ENCODE results near the gene INF2. TPM values are rescaled to one million over a fixed set of nuclear protein-coding genes. Genes with fewer than 3 reads are reported as not detected.

INF2 gene
- total RNA-seq, 1 donor from 2014 or later = 130 TPM

GRCh38 chr14:104703269-104703668 lies 13.9 kb downstream of the INF2 start:
- TF ChIP-seq CTCF (IDR thresholded peaks at IDR 0.05) = no peak
- Mint-ChIP-seq H3K4me1 (ENCODE audit: unreplicated experiment) (peaks cover 14% of the 10 kb centered on the region), H3K27me3 (ENCODE audit: unreplicated experiment) (no peaks in the 10 kb centered on the region), H3K9me3 (ENCODE audit: unreplicated experiment) (no peaks in the 10 kb centered on the region), H3K36me3 (ENCODE audit: unreplicated experiment) (peaks cover 5% of the 10 kb centered on the region), H3K4me3 (ENCODE audit: unreplicated experiment) (no peak overlapping the region), H3K27ac (ENCODE audit: unreplicated experiment) (no peak overlapping the region)
- DNase-seq (ENCODE audit: extremely low spot score, unreplicated experiment) = no peak

GRCh38 chr14:104704252-104704651 lies 14.8 kb downstream of the INF2 start:
- Mint-ChIP-seq H3K9me3 (ENCODE audit: unreplicated experiment) (no peaks in the 10 kb centered on the region), H3K27me3 (ENCODE audit: unreplicated experiment) (no peaks in the 10 kb centered on the region), H3K36me3 (ENCODE audit: unreplicated experiment) (peaks cover 5% of the 10 kb centered on the region), H3K4me3 (ENCODE audit: unreplicated experiment) (no peak overlapping the region), H3K27ac (ENCODE audit: unreplicated experiment) (no peak overlapping the region), H3K4me1 (ENCODE audit: unreplicated experiment) (peaks cover 8% of the 10 kb centered on the region)
- DNase-seq (ENCODE audit: extremely low spot score, unreplicated experiment) = no peak
- no peak for TF ChIP-seq CTCF (IDR thresholded peaks at IDR 0.05)

GRCh38 chr14:104705340-104706047 lies 16.1 kb downstream of the INF2 start:
- TF ChIP-seq CTCF (IDR thresholded peaks at IDR 0.05) = no peak
- no peak for DNase-seq (ENCODE audit: extremely low spot score, unreplicated experiment)
- no peaks in the 10 kb centered on the region for H3K27me3 Mint-ChIP-seq (ENCODE audit: unreplicated experiment)
- peaks cover 7% of the 10 kb centered on the region for H3K36me3 Mint-ChIP-seq (ENCODE audit: unreplicated experiment)
- H3K4me3 Mint-ChIP-seq (ENCODE audit: unreplicated experiment) = no peak overlapping the region
- no peaks in the 10 kb centered on the region for H3K9me3 Mint-ChIP-seq (ENCODE audit: unreplicated experiment)
- peaks cover 8% of the 10 kb centered on the region for H3K4me1 Mint-ChIP-seq (ENCODE audit: unreplicated experiment)
- H3K27ac Mint-ChIP-seq (ENCODE audit: unreplicated experiment) = no peak overlapping the region

- Mint-ChIP-seq H3K9me3 (ENCODE audit: unreplicated experiment) (no peaks in the 10 kb centered on the region), H3K36me3 (ENCODE audit: unreplicated experiment) (peaks cover 7% of the 10 kb centered on the region), H3K27me3 (ENCODE audit: unreplicated experiment) (no peaks in the 10 kb centered on the region), H3K4me1 (ENCODE audit: unreplicated experiment) (peaks cover 8% of the 10 kb centered on the region), H3K4me3 (ENCODE audit: unreplicated experiment) (no peak overlapping the region), H3K27ac (ENCODE audit: unreplicated experiment) (no peak overlapping the region)
- no peak for DNase-seq (ENCODE audit: extremely low spot score, unreplicated experiment)
- no peak for TF ChIP-seq CTCF (IDR thresholded peaks at IDR 0.05)
Measured at GRCh38 chr14:104706733-104707607, 17.6 kb downstream of the INF2 start.

All from osteocyte (in vitro differentiated cells).